Measurements from ENCODE around the gene ELAVL2.

ELAVL2 gene

DNA sequence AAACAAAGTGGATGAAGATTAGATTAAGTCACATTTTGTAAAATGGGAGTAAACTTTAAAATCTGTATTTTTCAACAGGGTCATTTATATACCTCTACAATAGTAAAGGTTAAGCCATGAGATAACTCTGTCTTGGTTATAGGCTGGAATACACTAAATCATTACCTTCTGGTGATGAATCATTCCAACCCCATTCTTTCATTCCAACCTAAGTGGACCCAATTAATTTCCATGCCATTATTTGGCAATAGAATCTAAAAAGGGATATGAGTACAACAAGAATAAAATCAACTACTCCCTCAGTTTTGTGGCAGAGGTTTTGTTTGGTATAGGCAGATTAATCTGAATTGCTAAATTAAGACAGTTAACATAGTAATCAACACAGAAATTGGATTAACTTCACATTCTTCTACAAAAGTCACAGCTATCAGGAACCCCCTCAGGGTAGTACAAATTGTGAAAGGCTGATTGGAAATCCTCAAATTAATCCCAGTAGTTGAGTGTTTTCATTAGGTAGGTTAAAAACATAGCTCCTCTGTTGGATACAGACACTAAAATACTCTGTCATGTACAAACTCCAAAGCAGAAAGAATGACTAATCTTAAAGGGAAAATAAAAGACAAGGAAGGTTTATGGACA is 54.2 kb downstream of the ELAVL2 start:
- no peak for DNase-seq (ENCODE audit: low read depth in 3 of 3, low spot score in 1 of 3)

DNA sequence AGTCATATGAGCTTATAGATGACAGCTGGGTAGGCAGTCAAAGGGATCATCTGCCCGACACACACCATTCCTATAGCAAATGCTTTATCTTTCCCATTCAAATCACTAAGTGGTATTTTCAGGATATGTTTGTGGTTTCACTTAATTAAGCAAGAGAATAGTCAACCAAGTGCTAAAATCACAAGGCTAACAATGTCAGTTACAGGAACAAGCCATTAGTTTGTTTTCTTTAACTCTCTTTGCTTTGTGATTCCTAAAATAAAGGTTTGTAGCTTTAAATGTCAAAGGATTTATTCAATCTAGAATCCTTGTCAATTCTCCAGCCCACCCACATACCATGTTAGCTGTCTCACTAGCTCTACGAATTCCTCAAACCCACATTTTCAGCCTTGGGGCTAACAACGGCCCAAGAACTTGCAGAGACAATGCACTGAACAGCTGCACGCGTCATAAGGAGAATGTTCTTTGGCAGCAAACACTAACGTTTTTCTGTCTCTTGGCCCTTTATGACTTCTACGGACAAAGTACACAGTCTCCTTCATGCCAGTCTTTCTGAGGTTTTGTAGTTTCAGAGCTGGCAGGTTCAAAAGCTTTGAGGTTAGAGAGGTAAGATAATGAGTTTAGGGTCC is 56.6 kb downstream of the ELAVL2 start:
- no peak for DNase-seq (ENCODE audit: low read depth in 3 of 3, low spot score in 1 of 3)

- no peak for DNase-seq (ENCODE audit: low read depth in 3 of 3, low spot score in 1 of 3)
Measured at GRCh38 chr9:23768861-23769260, 57.2 kb downstream of the ELAVL2 start.

DNA sequence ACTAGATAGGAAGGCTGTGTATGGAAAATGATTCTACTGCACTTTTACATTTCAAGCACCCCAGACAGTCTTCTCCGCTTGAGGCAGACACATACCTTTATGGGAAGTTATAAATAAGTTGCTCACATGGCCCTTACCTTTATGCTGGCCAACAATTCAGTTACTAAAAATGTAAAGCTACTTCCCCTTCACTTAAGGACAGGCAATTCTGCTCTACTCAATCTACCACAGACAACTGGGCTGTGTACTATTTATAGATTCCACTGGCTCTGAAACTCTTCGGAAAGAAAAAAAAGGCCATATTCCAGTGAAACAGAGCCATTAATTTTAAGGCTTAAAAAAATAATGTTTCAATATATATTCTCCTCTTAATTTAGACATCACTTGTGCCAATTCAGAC is 59.4 kb downstream of the ELAVL2 start:
- no peak for DNase-seq (ENCODE audit: low read depth in 3 of 3, low spot score in 1 of 3)

- DNase-seq (ENCODE audit: low read depth in 3 of 3, low spot score in 1 of 3) = no peak
Measured at GRCh38 chr9:23765561-23765960, 60.5 kb downstream of the ELAVL2 start.

GRCh38 chr9:23764219-23764618 is 61.8 kb downstream of the ELAVL2 start:
- no peak for DNase-seq (ENCODE audit: low read depth in 3 of 3, low spot score in 1 of 3)

DNA sequence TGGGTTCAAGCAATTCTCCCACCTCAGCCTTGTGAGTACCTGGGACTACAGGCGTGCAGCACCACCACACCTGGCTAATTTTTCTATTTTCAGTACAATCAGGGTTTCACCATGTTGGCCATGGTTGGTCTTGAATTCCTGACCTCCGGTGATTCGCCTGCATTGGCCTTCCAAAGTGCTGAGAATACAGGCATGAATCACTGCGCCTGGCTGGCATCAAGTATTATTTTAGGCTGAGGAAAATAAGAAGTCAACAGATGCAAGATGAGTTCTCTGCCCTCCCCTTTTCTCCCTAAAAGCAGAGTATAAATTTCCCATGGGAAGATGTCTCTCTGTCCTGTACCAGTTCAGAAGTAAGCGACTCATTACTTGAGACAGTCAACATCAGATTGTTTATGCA is 71.5 kb downstream of the ELAVL2 start:
- no peak for DNase-seq (ENCODE audit: low read depth in 3 of 3, low spot score in 1 of 3)

GRCh38 chr9:23752859-23753258 is 73.2 kb downstream of the ELAVL2 start:
- no peak for DNase-seq (ENCODE audit: low read depth in 3 of 3, low spot score in 1 of 3)

GRCh38 chr9:23751633-23752032 is 74.4 kb downstream of the ELAVL2 start:
- DNase-seq (ENCODE audit: low read depth in 3 of 3, low spot score in 1 of 3) = no peak

- DNase-seq (ENCODE audit: low read depth in 3 of 3, low spot score in 1 of 3) = no peak
Measured at GRCh38 chr9:23750808-23751207, 75.2 kb downstream of the ELAVL2 start.

DNA sequence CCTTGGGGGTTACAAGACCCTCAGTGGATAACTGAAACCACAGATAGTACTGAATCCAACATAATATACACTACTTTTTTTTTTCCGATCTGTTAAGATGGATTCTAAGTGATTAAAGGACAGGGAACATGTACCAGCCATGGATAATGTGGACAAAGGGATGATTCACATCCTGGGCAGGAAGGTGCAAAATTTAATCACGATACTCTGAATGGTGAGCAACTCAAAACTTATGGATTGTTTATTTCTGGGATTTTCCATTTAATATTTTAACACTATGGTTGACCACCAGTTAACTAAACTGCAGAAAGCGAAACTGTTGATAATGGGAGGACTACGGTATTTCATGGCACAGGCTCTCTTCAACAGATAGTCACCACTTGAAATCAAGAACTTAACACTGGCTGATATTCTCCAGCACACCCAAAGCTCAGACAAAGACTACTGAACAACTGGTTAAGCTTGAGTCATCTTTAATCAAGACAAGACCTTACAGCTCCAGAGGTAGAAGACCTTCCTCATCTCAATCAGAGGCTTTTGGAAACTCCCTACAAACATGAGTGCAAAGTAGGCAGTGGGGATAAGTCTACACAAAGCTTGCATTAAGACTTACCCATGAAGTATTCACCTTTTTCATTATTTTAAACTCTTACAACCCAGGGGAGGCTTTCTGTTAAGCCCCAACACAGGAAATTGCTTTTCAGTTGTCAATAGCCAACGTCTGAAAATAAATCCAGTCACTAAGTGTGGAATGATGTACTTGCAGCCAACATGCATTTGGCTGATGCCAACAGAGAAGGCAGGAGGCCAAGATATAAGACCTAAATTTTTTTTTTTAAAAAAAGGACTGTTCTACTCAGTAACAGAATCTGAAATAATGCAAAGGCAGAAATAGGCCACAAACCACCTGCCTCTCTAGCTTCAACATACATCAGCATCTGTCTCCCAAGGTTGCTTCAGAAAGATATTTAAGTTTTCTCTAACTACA is 78.7 kb downstream of the ELAVL2 start:
- DNase-seq (ENCODE audit: low read depth in 3 of 3, low spot score in 1 of 3) = no peak

- DNase-seq (ENCODE audit: low read depth in 3 of 3, low spot score in 1 of 3) = no peak
Measured at GRCh38 chr9:23746317-23746716, 79.7 kb downstream of the ELAVL2 start.

GRCh38 chr9:23743036-23743435 is 83.0 kb downstream of the ELAVL2 start:
- no peak for DNase-seq (ENCODE audit: low read depth in 3 of 3, low spot score in 1 of 3)

DNA sequence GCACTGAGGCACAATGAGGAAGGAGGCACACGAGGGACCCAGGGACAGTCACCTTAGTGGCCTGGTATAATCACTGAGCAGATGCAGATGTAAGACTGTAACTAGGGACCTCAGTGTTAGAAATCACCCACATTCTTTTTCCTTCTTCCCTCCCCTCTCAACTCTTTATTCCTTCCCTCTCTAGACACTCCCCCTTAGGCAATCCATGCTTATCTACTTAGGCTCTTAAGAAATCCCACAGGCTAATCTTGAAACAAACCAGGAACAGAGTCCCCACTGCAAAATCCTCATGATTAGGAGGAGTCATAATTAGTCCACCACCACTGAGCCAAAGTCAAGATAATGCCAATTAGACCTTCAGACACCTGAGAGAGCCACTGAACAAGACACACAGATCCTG is 84.7 kb downstream of the ELAVL2 start:
- no peak for DNase-seq (ENCODE audit: low read depth in 3 of 3, low spot score in 1 of 3)

GRCh38 chr9:23740531-23740930 is 85.5 kb downstream of the ELAVL2 start:
- DNase-seq (ENCODE audit: low read depth in 3 of 3, low spot score in 1 of 3) = no peak

DNA sequence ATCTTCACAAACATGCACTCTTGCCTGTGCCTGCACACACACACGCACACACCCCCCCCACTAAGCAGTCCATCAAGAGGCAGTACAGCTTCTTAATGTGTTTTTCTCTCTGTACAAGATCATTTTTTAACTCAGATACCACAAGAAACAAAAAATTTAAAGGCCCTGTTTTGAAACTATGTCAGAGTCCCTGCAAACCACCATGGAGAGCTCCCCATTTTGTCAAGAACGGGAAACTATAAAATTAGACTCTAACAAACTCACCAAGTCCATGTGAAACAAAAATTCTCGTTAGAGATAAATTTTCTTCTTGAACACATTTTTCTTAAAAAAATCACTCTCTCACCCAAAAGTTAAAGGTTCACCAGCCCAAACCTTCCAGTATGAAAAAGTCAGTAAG is 86.3 kb downstream of the ELAVL2 start:
- no peak for DNase-seq (ENCODE audit: low read depth in 3 of 3, low spot score in 1 of 3)

- no peak for DNase-seq (ENCODE audit: low read depth in 3 of 3, low spot score in 1 of 3)
Measured at GRCh38 chr9:23736293-23736692, 89.7 kb downstream of the ELAVL2 start.

GRCh38 chr9:23733495-23734078 is 92.5 kb downstream of the ELAVL2 start:
- no peak for DNase-seq (ENCODE audit: low read depth in 3 of 3, low spot score in 1 of 3)

- DNase-seq (ENCODE audit: low read depth in 3 of 3, low spot score in 1 of 3) = no peak
Measured at GRCh38 chr9:23731353-23731752, 94.7 kb downstream of the ELAVL2 start.

- no peak for DNase-seq (ENCODE audit: low read depth in 3 of 3, low spot score in 1 of 3)
Measured at GRCh38 chr9:23730364-23730763, 95.7 kb downstream of the ELAVL2 start.

DNA sequence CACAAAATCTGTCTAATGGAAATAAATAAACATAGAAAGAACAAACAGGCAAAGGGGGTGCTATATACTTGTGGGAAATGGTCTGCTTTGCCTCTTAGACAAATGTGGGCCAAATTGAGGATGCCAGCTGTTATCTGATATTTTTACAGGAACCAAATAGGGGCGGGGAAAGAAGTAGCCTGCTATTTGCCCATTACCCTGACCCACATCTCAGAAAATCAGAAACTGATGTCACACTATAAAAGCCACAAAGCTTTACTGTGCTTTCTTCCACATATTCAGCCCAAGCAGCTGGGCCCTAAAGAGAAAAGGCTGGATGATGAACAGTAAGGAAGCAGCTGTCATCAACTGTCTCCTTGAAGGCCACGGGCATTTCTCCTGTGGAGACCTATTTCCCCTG is 97.3 kb downstream of the ELAVL2 start:
- no peak for DNase-seq (ENCODE audit: low read depth in 3 of 3, low spot score in 1 of 3)
